ENCODE data around the gene TMEM107. TPM values are rescaled to one million over a fixed set of nuclear protein-coding genes. Genes with fewer than 3 reads are reported as not detected.
A peak's percentile ranks its signal among the peaks of the same experiment; 100 is the strongest.

TMEM107 gene
- total RNA-seq, 1 experiment from 2014 or later: 23.4 TPM

- DNase-seq (ENCODE audit: low read depth): peak; percentile 75
These were observed 13.8 kb downstream of the TMEM107 start, which contains the start of gene VAMP2 for GRCh38 chr17:8162233-8162996. Gene VAMP2 (minus strand): TSS chr17:8162948. CDS start chr17:8162879, 69 bp downstream.

GRCh38 chr17:8161289-8162232, 14.6 kb downstream of the TMEM107 start:
- DNase-seq (ENCODE audit: low read depth): no peak

GRCh38 chr17:8160741-8161221, 15.4 kb downstream of the TMEM107 start:
- DNase-seq (ENCODE audit: low read depth): no peak

GRCh38 chr17:8160224-8160577, 16.0 kb downstream of the TMEM107 start:
- DNase-seq (ENCODE audit: low read depth): no peak

- DNase-seq (ENCODE audit: low read depth): no peak
These were observed 16.5 kb downstream of the TMEM107 start for GRCh38 chr17:8159459-8160223.

GRCh38 chr17:8159032-8159400, 17.2 kb downstream of the TMEM107 start:
- DNase-seq (ENCODE audit: low read depth): no peak

GRCh38 chr17:8158267-8159031, 17.7 kb downstream of the TMEM107 start:
- peak; percentile 74 for DNase-seq (ENCODE audit: low read depth)

GRCh38 chr17:8156246-8156992, 19.8 kb downstream of the TMEM107 start:
- DNase-seq (ENCODE audit: low read depth): peak; percentile 99

- DNase-seq (ENCODE audit: low read depth): no peak
These were observed 20.3 kb downstream of the TMEM107 start for GRCh38 chr17:8155996-8156245.

- no peak for DNase-seq (ENCODE audit: low read depth)
These were observed 20.8 kb downstream of the TMEM107 start for GRCh38 chr17:8155231-8155995.

GRCh38 chr17:8154608-8155155, 21.5 kb downstream of the TMEM107 start:
- no peak for DNase-seq (ENCODE audit: low read depth)

GRCh38 chr17:8153957-8154607, 22.1 kb downstream of the TMEM107 start:
- DNase-seq (ENCODE audit: low read depth): peak; percentile 97

- DNase-seq (ENCODE audit: low read depth): peak; percentile 89
These were observed 22.6 kb downstream of the TMEM107 start for GRCh38 chr17:8153525-8153956.

GRCh38 chr17:8153031-8153451, 23.1 kb downstream of the TMEM107 start:
- DNase-seq (ENCODE audit: low read depth): no peak

GRCh38 chr17:8152112-8152775, 23.9 kb downstream of the TMEM107 start, which contains the start of gene PER1:
Gene PER1 (minus strand): TSS chr17:8152404. CDS start chr17:8150706, 1,698 bp downstream.
- peak; percentile 88 for DNase-seq (ENCODE audit: low read depth)

- peak; percentile 66 for DNase-seq (ENCODE audit: low read depth)
These were observed 24.5 kb downstream of the TMEM107 start for GRCh38 chr17:8151641-8152111.

- DNase-seq (ENCODE audit: low read depth): peak; percentile 76
These were observed 25.0 kb downstream of the TMEM107 start for GRCh38 chr17:8151120-8151640.
